ENCODE data around the gene MPV17L2. TPM values are rescaled to one million over a fixed set of nuclear protein-coding genes. Genes with fewer than 3 reads are reported as not detected.

The MPV17L2 gene
- total and polyA plus RNA-seq, 8 donors: 4.9 to 14.8 (median 7.3) TPM

DNA sequence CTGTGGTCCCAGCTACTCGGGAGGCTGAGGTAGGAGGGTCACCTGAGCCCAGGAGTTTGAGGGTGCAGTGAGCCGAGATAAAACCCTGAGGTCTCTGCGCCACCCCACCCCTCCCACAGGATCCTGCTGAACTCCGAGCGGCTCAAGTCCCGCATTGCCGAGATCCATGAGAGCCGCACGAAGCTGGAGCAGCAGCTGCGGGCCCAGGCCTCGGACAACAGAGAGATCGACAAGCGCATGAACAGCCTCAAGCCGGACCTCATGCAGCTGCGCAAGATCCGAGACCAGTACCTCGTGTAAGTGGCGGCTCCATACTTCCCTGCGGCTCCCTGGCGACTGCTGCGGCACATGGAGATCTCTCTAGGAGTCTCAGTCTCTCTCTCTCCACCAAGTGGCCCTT lies 26.0 kb upstream of the MPV17L2 start:
- ATAC-seq: no peak
- Histone ChIP-seq H3K4me1 (peaks cover 0 to 42% of the 10 kb centered on the region in 2 donors), H3K36me3 (peaks cover 0 to 76% of the 10 kb centered on the region in 2 donors), H3K27ac (no peak overlapping the region), H3K4me3 (no peak overlapping the region), H3K27me3 (no peaks in the 10 kb centered on the region), H3K9me3 (no peaks in the 10 kb centered on the region)
- TF ChIP-seq, protein P1, sequence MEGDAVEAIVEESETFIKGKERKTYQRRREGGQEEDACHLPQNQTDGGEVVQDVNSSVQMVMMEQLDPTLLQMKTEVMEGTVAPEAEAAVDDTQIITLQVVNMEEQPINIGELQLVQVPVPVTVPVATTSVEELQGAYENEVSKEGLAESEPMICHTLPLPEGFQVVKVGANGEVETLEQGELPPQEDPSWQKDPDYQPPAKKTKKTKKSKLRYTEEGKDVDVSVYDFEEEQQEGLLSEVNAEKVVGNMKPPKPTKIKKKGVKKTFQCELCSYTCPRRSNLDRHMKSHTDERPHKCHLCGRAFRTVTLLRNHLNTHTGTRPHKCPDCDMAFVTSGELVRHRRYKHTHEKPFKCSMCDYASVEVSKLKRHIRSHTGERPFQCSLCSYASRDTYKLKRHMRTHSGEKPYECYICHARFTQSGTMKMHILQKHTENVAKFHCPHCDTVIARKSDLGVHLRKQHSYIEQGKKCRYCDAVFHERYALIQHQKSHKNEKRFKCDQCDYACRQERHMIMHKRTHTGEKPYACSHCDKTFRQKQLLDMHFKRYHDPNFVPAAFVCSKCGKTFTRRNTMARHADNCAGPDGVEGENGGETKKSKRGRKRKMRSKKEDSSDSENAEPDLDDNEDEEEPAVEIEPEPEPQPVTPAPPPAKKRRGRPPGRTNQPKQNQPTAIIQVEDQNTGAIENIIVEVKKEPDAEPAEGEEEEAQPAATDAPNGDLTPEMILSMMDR (IDR thresholded peaks at IDR 0.05): no peak
- DNase-seq: no peak
- intact Hi-C loops (cut with DNase I): loop anchor here in 1 of 2 donors (5.0 kb wide), 1 partner anchor 55 kb away; no protein-coding TSS in a partner anchor

DNA sequence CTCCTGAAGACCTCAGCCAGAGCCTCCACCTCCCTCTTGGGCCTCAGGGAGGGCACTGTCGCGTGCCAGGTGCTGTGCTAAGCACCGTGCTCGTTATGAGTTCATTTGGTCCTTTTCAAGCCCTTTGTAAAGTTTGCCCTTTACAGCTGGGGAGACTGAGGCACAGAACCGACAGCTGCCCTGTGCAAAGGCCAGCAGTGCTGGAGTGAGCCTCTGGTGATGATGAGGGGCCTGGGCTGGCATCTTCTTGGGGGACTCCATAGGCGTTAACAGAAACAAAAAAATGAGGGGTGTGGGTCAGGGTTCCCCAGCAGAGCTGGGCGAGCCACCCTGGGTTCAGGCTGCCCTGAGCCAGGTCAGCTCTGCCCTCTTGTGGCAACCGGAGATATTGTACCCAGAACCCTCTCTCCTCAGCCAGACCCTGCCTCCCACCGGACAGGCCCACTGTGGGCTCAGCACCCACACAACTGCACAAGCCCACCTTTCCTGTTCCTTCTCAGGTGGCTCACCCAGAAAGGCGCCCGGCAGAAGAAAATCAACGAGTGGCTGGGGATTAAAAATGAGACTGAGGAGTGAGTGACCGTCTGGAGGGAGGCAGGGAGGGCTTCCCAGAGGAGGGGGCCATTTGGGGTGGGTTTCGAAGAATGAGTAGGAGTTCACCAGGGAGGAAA lies 24.9 kb upstream of the MPV17L2 start:
- Histone ChIP-seq H3K36me3 (peaks cover 0 to 65% of the 10 kb centered on the region in 2 donors), H3K27me3 (no peaks in the 10 kb centered on the region), H3K4me3 (no peak overlapping the region), H3K27ac (no peak overlapping the region), H3K4me1 (peaks cover 0 to 52% of the 10 kb centered on the region in 2 donors), H3K9me3 (no peaks in the 10 kb centered on the region)
- peak in 2 of 4 donors; percentile 37 to 51 for DNase-seq
- intact Hi-C loops (cut with DNase I): loop anchor here in 1 of 2 donors (5.0 kb wide), 1 partner anchor 56 kb away; no protein-coding TSS in a partner anchor
- peak; percentile 64 for ATAC-seq
- TF ChIP-seq, protein P1 (IDR thresholded peaks at IDR 0.05): peak; percentile 59 to 86

DNA sequence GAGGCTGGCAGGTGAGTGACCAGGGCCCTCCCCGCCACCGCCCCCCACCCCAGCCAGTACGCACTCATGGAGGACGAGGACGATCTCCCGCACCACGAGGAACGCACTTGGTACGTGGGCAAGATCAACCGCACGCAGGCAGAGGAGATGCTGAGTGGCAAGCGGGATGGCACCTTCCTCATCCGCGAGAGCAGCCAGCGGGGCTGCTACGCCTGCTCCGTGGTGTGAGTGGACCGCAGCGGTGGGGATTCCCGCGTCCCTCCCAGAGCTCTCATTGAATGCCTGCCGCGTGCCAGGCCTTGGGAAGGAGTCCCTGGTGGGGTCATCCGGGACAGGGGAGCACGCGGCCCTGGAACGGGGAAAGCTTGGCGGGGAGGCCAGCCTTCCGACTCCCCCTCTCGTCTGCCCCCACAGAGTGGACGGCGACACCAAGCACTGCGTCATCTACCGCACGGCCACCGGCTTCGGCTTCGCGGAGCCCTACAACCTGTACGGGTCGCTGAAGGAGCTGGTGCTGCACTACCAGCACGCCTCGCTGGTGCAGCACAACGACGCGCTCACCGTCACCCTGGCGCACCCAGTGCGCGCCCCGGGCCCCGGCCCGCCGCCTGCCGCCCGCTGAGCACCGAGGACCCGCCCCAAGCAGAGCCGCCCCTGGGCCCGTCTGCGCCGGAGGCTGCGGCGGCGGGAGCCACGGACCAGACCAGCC lies 24.2 kb upstream of the MPV17L2 start:
- no peak for ATAC-seq
- H3K9me3 ChIP-seq: no peaks in the 10 kb centered on the region
- intact Hi-C loops (cut with DNase I): loop anchor here in 1 of 2 donors (5.0 kb wide), 1 partner anchor 57 kb away; no protein-coding TSS in a partner anchor
- no peaks in the 10 kb centered on the region for H3K27me3 ChIP-seq
- H3K27ac ChIP-seq: peak overlapping the region in 1 of 2 donors; percentile 88
- H3K4me3 ChIP-seq: no peak overlapping the region
- TF ChIP-seq, protein P1 (IDR thresholded peaks at IDR 0.05): no peak
- DNase-seq: no peak
- peaks cover 0 to 58% of the 10 kb centered on the region in 2 donors for H3K36me3 ChIP-seq
- peaks cover 4 to 59% of the 10 kb centered on the region in 2 donors for H3K4me1 ChIP-seq

DNA sequence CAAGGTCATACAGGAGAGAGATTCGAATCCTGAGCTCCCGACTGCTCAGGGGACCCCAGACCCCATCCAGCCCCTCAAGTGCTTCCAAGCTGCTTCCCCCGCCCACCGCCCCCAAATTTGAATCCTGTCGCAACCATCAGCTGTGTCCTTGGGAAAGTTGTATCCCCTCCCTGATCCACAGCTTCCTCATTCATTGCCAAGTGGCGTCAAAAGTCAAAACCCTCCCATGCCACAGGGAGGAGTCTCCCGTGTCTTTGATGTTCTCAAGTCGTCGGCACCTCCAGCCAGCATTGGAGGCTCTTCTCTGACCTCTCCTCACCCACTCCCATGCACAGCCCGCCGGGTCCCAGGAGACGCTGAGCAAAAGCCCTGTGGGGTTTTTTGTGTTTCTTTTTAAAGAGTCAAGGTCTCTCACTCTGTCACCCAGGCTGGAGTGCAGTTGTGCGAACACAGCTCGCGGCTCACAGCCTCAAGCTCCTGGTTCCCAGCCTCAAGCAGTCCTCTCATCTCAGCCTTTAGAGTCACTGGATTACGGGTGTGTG lies 22.2 kb upstream of the MPV17L2 start:
- Histone ChIP-seq H3K27ac (peak overlapping the region; percentile 75 to 88), H3K36me3 (peaks cover 0 to 49% of the 10 kb centered on the region in 2 donors), H3K27me3 (no peaks in the 10 kb centered on the region), H3K4me3 (peak overlapping the region in 1 of 2 donors; percentile 19), H3K9me3 (no peaks in the 10 kb centered on the region), H3K4me1 (peaks cover 4 to 73% of the 10 kb centered on the region in 2 donors)
- TF ChIP-seq, protein P1 (IDR thresholded peaks at IDR 0.05): no peak
- intact Hi-C loops (cut with DNase I): no loop called here
- DNase-seq: peak in 1 of 4 donors; percentile 80
- peak; percentile 4 for ATAC-seq

Measured in left lung (tissue), 10 donors.